ENCODE measurements around the gene LTB. TPM values are rescaled to one million over a fixed set of nuclear protein-coding genes. Genes with fewer than 3 reads are reported as not detected.
A peak's percentile ranks its signal among the peaks of the same experiment; 100 is the strongest.

Gene LTB
- total and polyA plus RNA-seq, 2 of the 13 experiments (the other 11 are each of a cell fraction or from before 2014, with no cell fraction given), result 0.09 to 0.22 TPM

GRCh38 chr6:31580807-31581433 is 1.3 kb downstream of the LTB start (continued):
- TF ChIP-seq MAZ (IDR thresholded peaks at IDR 0.05; ENCODE audit: borderline replicate concordance, low read depth, low read length) (no peak), MAZ (CRISPR knock-in tag; IDR thresholded peaks at IDR 0.05; ENCODE audit: low read depth) (peak; percentile 85), MBD4 (IDR thresholded peaks at IDR 0.05; ENCODE audit: borderline replicate concordance, low read length) (no peak), BRF2 (CRISPR knock-in tag; IDR thresholded peaks at IDR 0.05) (0 out of 2 replicates have a peak, but pooled peaks have one; percentile 34), RARG (CRISPR knock-in tag; IDR thresholded peaks at IDR 0.05; ENCODE audit: low read depth) (no peak), CHCHD3 (CRISPR knock-in tag; IDR thresholded peaks at IDR 0.05) (peak; percentile 52; the same call in 1 of the 2 replicates), SRF (IDR thresholded peaks at IDR 0.05; ENCODE audit: low read depth, low read length) (no peak), HIVEP1 (CRISPR knock-in tag; IDR thresholded peaks at IDR 0.05) (peak; percentile 67), ARID2 (CRISPR knock-in tag; IDR thresholded peaks at IDR 0.05; ENCODE audit: borderline replicate concordance) (peak; percentile 72; the same call in 1 of the 2 replicates), MIER3 (CRISPR knock-in tag; IDR thresholded peaks at IDR 0.05; ENCODE audit: borderline replicate concordance) (peak; percentile 65; the same call in 1 of the 2 replicates), FOXA1 (IDR thresholded peaks at IDR 0.05) (no peak), FOXA1 (CRISPR knock-in tag; IDR thresholded peaks at IDR 0.05) (0 out of 2 replicates have a peak, but pooled peaks have one; percentile 6)
- TF ChIP-seq, protein P1, sequence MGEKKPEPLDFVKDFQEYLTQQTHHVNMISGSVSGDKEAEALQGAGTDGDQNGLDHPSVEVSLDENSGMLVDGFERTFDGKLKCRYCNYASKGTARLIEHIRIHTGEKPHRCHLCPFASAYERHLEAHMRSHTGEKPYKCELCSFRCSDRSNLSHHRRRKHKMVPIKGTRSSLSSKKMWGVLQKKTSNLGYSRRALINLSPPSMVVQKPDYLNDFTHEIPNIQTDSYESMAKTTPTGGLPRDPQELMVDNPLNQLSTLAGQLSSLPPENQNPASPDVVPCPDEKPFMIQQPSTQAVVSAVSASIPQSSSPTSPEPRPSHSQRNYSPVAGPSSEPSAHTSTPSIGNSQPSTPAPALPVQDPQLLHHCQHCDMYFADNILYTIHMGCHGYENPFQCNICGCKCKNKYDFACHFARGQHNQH (CRISPR knock-in tag; IDR thresholded peaks at IDR 0.05), result peak; percentile 79
- TF ChIP-seq, protein P2, sequence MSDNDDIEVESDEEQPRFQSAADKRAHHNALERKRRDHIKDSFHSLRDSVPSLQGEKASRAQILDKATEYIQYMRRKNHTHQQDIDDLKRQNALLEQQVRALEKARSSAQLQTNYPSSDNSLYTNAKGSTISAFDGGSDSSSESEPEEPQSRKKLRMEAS (IDR thresholded peaks at IDR 0.05), result peak; percentile 70
- TF ChIP-seq, protein P3, sequence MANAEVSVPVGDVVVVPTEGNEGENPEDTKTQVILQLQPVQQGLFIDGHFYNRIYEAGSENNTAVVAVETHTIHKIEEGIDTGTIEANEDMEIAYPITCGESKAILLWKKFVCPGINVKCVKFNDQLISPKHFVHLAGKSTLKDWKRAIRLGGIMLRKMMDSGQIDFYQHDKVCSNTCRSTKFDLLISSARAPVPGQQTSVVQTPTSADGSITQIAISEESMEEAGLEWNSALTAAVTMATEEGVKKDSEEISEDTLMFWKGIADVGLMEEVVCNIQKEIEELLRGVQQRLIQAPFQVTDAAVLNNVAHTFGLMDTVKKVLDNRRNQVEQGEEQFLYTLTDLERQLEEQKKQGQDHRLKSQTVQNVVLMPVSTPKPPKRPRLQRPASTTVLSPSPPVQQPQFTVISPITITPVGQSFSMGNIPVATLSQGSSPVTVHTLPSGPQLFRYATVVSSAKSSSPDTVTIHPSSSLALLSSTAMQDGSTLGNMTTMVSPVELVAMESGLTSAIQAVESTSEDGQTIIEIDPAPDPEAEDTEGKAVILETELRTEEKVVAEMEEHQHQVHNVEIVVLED (CRISPR knock-in tag; IDR thresholded peaks at IDR 0.05; ENCODE audit: borderline replicate concordance), result peak; percentile 23; the same call in 1 of the 2 replicates
- TF ChIP-seq, protein P4, sequence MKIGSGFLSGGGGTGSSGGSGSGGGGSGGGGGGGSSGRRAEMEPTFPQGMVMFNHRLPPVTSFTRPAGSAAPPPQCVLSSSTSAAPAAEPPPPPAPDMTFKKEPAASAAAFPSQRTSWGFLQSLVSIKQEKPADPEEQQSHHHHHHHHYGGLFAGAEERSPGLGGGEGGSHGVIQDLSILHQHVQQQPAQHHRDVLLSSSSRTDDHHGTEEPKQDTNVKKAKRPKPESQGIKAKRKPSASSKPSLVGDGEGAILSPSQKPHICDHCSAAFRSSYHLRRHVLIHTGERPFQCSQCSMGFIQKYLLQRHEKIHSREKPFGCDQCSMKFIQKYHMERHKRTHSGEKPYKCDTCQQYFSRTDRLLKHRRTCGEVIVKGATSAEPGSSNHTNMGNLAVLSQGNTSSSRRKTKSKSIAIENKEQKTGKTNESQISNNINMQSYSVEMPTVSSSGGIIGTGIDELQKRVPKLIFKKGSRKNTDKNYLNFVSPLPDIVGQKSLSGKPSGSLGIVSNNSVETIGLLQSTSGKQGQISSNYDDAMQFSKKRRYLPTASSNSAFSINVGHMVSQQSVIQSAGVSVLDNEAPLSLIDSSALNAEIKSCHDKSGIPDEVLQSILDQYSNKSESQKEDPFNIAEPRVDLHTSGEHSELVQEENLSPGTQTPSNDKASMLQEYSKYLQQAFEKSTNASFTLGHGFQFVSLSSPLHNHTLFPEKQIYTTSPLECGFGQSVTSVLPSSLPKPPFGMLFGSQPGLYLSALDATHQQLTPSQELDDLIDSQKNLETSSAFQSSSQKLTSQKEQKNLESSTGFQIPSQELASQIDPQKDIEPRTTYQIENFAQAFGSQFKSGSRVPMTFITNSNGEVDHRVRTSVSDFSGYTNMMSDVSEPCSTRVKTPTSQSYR (CRISPR knock-in tag; IDR thresholded peaks at IDR 0.05; ENCODE audit: borderline replicate concordance), result peak; percentile 15; the same call in 1 of the 2 replicates
- TF ChIP-seq, protein P5, sequence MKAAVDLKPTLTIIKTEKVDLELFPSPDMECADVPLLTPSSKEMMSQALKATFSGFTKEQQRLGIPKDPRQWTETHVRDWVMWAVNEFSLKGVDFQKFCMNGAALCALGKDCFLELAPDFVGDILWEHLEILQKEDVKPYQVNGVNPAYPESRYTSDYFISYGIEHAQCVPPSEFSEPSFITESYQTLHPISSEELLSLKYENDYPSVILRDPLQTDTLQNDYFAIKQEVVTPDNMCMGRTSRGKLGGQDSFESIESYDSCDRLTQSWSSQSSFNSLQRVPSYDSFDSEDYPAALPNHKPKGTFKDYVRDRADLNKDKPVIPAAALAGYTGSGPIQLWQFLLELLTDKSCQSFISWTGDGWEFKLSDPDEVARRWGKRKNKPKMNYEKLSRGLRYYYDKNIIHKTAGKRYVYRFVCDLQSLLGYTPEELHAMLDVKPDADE (CRISPR knock-in tag; IDR thresholded peaks at IDR 0.05), result no peak
- TF ChIP-seq, protein P6, sequence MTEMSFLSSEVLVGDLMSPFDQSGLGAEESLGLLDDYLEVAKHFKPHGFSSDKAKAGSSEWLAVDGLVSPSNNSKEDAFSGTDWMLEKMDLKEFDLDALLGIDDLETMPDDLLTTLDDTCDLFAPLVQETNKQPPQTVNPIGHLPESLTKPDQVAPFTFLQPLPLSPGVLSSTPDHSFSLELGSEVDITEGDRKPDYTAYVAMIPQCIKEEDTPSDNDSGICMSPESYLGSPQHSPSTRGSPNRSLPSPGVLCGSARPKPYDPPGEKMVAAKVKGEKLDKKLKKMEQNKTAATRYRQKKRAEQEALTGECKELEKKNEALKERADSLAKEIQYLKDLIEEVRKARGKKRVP (CRISPR knock-in tag; IDR thresholded peaks at IDR 0.05), result 0 out of 4 replicates have a peak, but pooled peaks of 1 of the 2 experiments have one; percentile 12
- TF ChIP-seq, protein P7, sequence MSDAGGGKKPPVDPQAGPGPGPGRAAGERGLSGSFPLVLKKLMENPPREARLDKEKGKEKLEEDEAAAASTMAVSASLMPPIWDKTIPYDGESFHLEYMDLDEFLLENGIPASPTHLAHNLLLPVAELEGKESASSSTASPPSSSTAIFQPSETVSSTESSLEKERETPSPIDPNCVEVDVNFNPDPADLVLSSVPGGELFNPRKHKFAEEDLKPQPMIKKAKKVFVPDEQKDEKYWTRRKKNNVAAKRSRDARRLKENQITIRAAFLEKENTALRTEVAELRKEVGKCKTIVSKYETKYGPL (CRISPR knock-in tag; IDR thresholded peaks at IDR 0.05), result no peak
